Small intestine (tissue), 7 donors: ENCODE measurements around the gene MSI2. TPM values are rescaled to one million over a fixed set of nuclear protein-coding genes. Genes with fewer than 3 reads are reported as not detected.
A peak's percentile ranks its signal among the peaks of the same experiment; 100 is the strongest.

ENCODE experiments used
- DNase-seq, 2 donors: peaks; one replicate each; pipeline versions ENCODE4 v3.0.0 to v3.0.0-alpha.2; 2013
- FAIRE-seq: peaks from 2 replicates; lab custom pipeline; 2012; peaks lifted over from hg19 to GRCh38; lab: Jason Lieb, UNC
- H3K27ac ChIP-seq, 3 donors: one replicate each; pipeline ENCODE4 v1.5.1; 2013; ENCODE audit warnings: low read length in 2 of 3, mild to moderate bottlenecking in 2 of 3, control low read depth in 1 of 3, inconsistent platforms in 1 of 3, low read depth in 1 of 3, moderate library complexity in 1 of 3
- H3K27me3 ChIP-seq, 3 donors: one replicate each; pipeline ENCODE4 v1.6.1; 2013; ENCODE audit warnings: low read length in 3 of 3, inconsistent platforms in 1 of 3; ENCODE audit not compliant: control insufficient read depth in 3 of 3, insufficient read depth in 3 of 3
- H3K36me3 ChIP-seq, 3 donors: one replicate each; pipeline ENCODE4 v1.6.1; 2013; ENCODE audit warnings: low read length in 3 of 3, inconsistent platforms in 1 of 3, low read depth in 1 of 3, mild to moderate bottlenecking in 1 of 3, moderate library complexity in 1 of 3; ENCODE audit not compliant: control insufficient read depth in 3 of 3, insufficient read depth in 2 of 3
- H3K4me1 ChIP-seq, 3 donors: one replicate each; pipeline ENCODE4 v1.6.1; 2013; ENCODE audit warnings: low read length in 2 of 3, inconsistent platforms in 1 of 3, low read depth in 1 of 3, mild to moderate bottlenecking in 1 of 3, moderate library complexity in 1 of 3; ENCODE audit not compliant: control insufficient read depth in 3 of 3, insufficient read depth in 2 of 3
- H3K4me3 ChIP-seq, 3 donors: one replicate each; pipeline ENCODE4 v1.5.1; 2013; ENCODE audit warnings: low read length in 3 of 3, control low read depth in 1 of 3, inconsistent platforms in 1 of 3, low read depth in 1 of 3, mild to moderate bottlenecking in 1 of 3, moderate library complexity in 1 of 3
- H3K9me3 ChIP-seq, 2 donors: one replicate each; pipeline ENCODE4 v1.6.1; 2013; ENCODE audit warnings: low read depth in 1 of 2, low read length in 1 of 2; ENCODE audit not compliant: control insufficient read depth in 2 of 2, insufficient read depth in 1 of 2
- WGBS, 3 donors: extraction: QIAGEN DNeasy Blood & Tissue Kit; methylation state at CpG; one replicate each; pipeline ENCODE4 v1.1.7; 2013; 5-methylcytosine and 5-hydroxymethylcytosine counted together
- polyA plus RNA-seq, 4 donors: library from polyadenylated mRNA; stranded (reverse) in 3 of 4; unstranded in 1 of 4; fragments of 200-250 nt in 3 of 4; fragments of 120-200 nt in 1 of 4; gene quantifications; one replicate each; pipeline versions ENCODE4 v1.2.1 to v1.2.3, GENCODE V29; 2013
- donor health status: healthy with polysubstance abuse.
- donor health status: control.
- donor health status: control.
- donor health status: Bipolar disorder and iron deficiency.
- donor health status: healthy.

Gene MSI2
- polyA plus RNA-seq, 4 donors: 5.1 to 49.4 (median 12.6) TPM

GRCh38 chr17:57607553-57608120, 351.3 kb downstream of the MSI2 start:
- H3K9me3 ChIP-seq: no peaks in the 10 kb centered on the region
- H3K4me3 ChIP-seq: no peak overlapping the region
- WGBS, 3 donors: 87 to 89% (median 87%) methylated on average over 12 of the region's 12 CpGs
- no peak for DNase-seq
- FAIRE-seq: no peak
- H3K27ac ChIP-seq: no peak overlapping the region
- H3K27me3 ChIP-seq: no peaks in the 10 kb centered on the region
- peaks cover 0 to 33% (median 0%) of the 10 kb centered on the region in 3 donors for H3K36me3 ChIP-seq
- peaks cover 0 to 59% (median 10%) of the 10 kb centered on the region in 3 donors for H3K4me1 ChIP-seq

- H3K27ac ChIP-seq: peak overlapping the region in 1 of 3 donors; percentile 52
These were observed 352.2 kb downstream of the MSI2 start for GRCh38 chr17:57608369-57609124.

GRCh38 chr17:57609125-57609877, 353.0 kb downstream of the MSI2 start:
- FAIRE-seq (no peak), DNase-seq (peak in 1 of 2 donors; percentile 62)
- H3K27me3 ChIP-seq: no peaks in the 10 kb centered on the region
- no peaks in the 10 kb centered on the region for H3K9me3 ChIP-seq
- H3K4me1 ChIP-seq: peaks cover 0 to 48% (median 9%) of the 10 kb centered on the region in 3 donors
- peak overlapping the region in 1 of 3 donors; percentile 52 for H3K27ac ChIP-seq
- WGBS, 3 donors: 62 to 81% (median 65%) methylated on average over 11 of the region's 11 CpGs
- peaks cover 0 to 26% (median 0%) of the 10 kb centered on the region in 3 donors for H3K36me3 ChIP-seq
- no peak overlapping the region for H3K4me3 ChIP-seq

More at GRCh38 chr17:57608369-57609124, 352.2 kb downstream of the MSI2 start:
- Histone ChIP-seq H3K4me3 (no peak overlapping the region), H3K36me3 (peaks cover 0 to 26% (median 0%) of the 10 kb centered on the region in 3 donors), H3K27me3 (no peaks in the 10 kb centered on the region), H3K9me3 (no peaks in the 10 kb centered on the region), H3K4me1 (peaks cover 0 to 54% (median 10%) of the 10 kb centered on the region in 3 donors)
- DNase-seq (peak in 1 of 2 donors; percentile 44), FAIRE-seq (no peak)
- 65 to 81% (median 72%) methylated on average over 12 of the region's 12 CpGs for WGBS, 3 donors

- DNase-seq (no peak), FAIRE-seq (no peak)
- Histone ChIP-seq H3K4me3 (no peak overlapping the region), H3K9me3 (no peaks in the 10 kb centered on the region), H3K36me3 (peaks cover 0 to 26% (median 0%) of the 10 kb centered on the region in 3 donors), H3K4me1 (peaks cover 0 to 42% (median 5%) of the 10 kb centered on the region in 3 donors), H3K27ac (peak overlapping the region in 1 of 3 donors; percentile 18), H3K27me3 (no peaks in the 10 kb centered on the region)
- 88 to 92% (median 91%) methylated on average over 13 of the region's 13 CpGs for WGBS, 3 donors
These were observed 353.6 kb downstream of the MSI2 start for GRCh38 chr17:57609878-57610270.

GRCh38 chr17:57612202-57613071, 356.1 kb downstream of the MSI2 start:
- no peak overlapping the region for H3K4me3 ChIP-seq
- H3K27ac ChIP-seq: no peak overlapping the region
- 26 to 50% (median 37%) methylated on average over 7 of the region's 12 CpGs for WGBS, 3 donors
- no peaks in the 10 kb centered on the region for H3K27me3 ChIP-seq
- peak; percentile 23 to 39 for DNase-seq
- no peaks in the 10 kb centered on the region for H3K9me3 ChIP-seq
- H3K36me3 ChIP-seq: peaks cover 0 to 15% (median 2%) of the 10 kb centered on the region in 3 donors
- FAIRE-seq: no peak
- H3K4me1 ChIP-seq: peaks cover 0 to 24% (median 0%) of the 10 kb centered on the region in 3 donors

GRCh38 chr17:57614742-57615141, 358.4 kb downstream of the MSI2 start:
- Histone ChIP-seq H3K4me3 (no peak overlapping the region), H3K9me3 (no peaks in the 10 kb centered on the region), H3K27ac (no peak overlapping the region), H3K36me3 (peaks cover 0 to 28% (median 2%) of the 10 kb centered on the region in 3 donors), H3K27me3 (no peaks in the 10 kb centered on the region), H3K4me1 (peaks cover 0 to 6% (median 0%) of the 10 kb centered on the region in 3 donors)
- FAIRE-seq (no peak), DNase-seq (no peak)
- WGBS, 3 donors: 90 to 94% (median 93%) methylated on average over 3 of the region's 3 CpGs

- WGBS, 3 donors: 95 to 96% (median 96%) methylated on average over 13 of the region's 13 CpGs
- peaks cover 0 to 4% (median 0%) of the 10 kb centered on the region in 3 donors for H3K4me1 ChIP-seq
- H3K27me3 ChIP-seq: no peaks in the 10 kb centered on the region
- H3K27ac ChIP-seq: no peak overlapping the region
- no peaks in the 10 kb centered on the region for H3K9me3 ChIP-seq
- peaks cover 0 to 36% (median 2%) of the 10 kb centered on the region in 3 donors for H3K36me3 ChIP-seq
- FAIRE-seq (no peak), DNase-seq (no peak)
- H3K4me3 ChIP-seq: no peak overlapping the region
These were observed 359.8 kb downstream of the MSI2 start for GRCh38 chr17:57615836-57616757.
